ENCODE data around the gene PABPC1L. TPM values are rescaled to one million over a fixed set of nuclear protein-coding genes. Genes with fewer than 3 reads are reported as not detected.
A peak's percentile ranks its signal among the peaks of the same experiment; 100 is the strongest.

PABPC1L gene
- polyA plus RNA-seq, 1 donor (not counting 4 experiments of a cell fraction or from before 2014, with no cell fraction given): 31.4 TPM

GRCh38 chr20:44960103-44960852, 50.4 kb downstream of the PABPC1L start, which contains the start of gene TOMM34:
Gene TOMM34 (minus strand): TSS chr20:44960397. CDS start chr20:44960333, 64 bp downstream.
- peaks cover 8 to 20% of the 10 kb centered on the region in 2 experiments for H3K36me3 ChIP-seq (ENCODE audit: control insufficient read depth in 2 of 2, extremely low read depth in 1 of 2, insufficient read depth in 2 of 2, low read length in 2 of 2)
- no peaks in the 10 kb centered on the region for H3K27me3 ChIP-seq (ENCODE audit: control insufficient read depth, extremely low read depth, insufficient read depth, low read length)
- peak within 1 kb of the TSS; percentile 73 for H3K27ac ChIP-seq (ENCODE audit: control insufficient read depth, insufficient read depth, low read length)
- peak within 1 kb of the TSS; percentile 73 for H3K9ac ChIP-seq (ENCODE audit: control insufficient read depth, extremely low read depth, insufficient read depth, low read length)
- FAIRE-seq: no peak
- H2AFZ ChIP-seq (ENCODE audit: control insufficient read depth, low read length): peak within 1 kb of the TSS; percentile 64
- no peak for TF ChIP-seq CTCF (optimal IDR thresholded peaks at IDR 0.05 in 1 of 3, IDR thresholded peaks at IDR 0.05 in 1 of 3, conservative IDR thresholded peaks at IDR 0.05 in 1 of 3; ENCODE audit: extremely low read depth in 1 of 3, insufficient read depth in 2 of 3, low read length in 3 of 3)
- no peak for TF ChIP-seq EZH2 (IDR thresholded peaks at IDR 0.05; ENCODE audit: low read length)
- peaks cover 8% of the 10 kb centered on the region for H4K20me1 ChIP-seq (ENCODE audit: control insufficient read depth, extremely low read depth, insufficient read depth, low read length)
- H3K9me1 ChIP-seq (ENCODE audit: control insufficient read depth, extremely low read depth, insufficient read depth, low read length): peaks cover 5% of the 10 kb centered on the region
- H3K4me1 ChIP-seq (ENCODE audit: control insufficient read depth, extremely low read depth, insufficient read depth, low read length): peaks cover 33% of the 10 kb centered on the region
- peak within 1 kb of the TSS; percentile 58 to 79 (median 62) for H3K4me3 ChIP-seq (ENCODE audit: control insufficient read depth in 2 of 3, extremely low read depth in 1 of 3, insufficient read depth in 2 of 3, low read depth in 1 of 3, low read length in 3 of 3)
- H3K79me2 ChIP-seq (ENCODE audit: control insufficient read depth, insufficient read depth, low read length): peaks cover 40% of the 10 kb centered on the region
- peak; percentile 40 for DNase-seq (ENCODE audit: low read depth, low spot score)
- dilution Hi-C loops (cut with MboI; ENCODE audit: extremely low pct_ligation_motif_present, low sequenced_read_pairs): no loop called here
- no peaks in the 10 kb centered on the region for H3K9me3 ChIP-seq (ENCODE audit: control insufficient read depth, low read depth, low read length)
- H3K4me2 ChIP-seq (ENCODE audit: control insufficient read depth, extremely low read depth, insufficient read depth, low read depth, low read length): peak within 1 kb of the TSS; percentile 93

- FAIRE-seq: no peak
- H3K27ac ChIP-seq (ENCODE audit: control insufficient read depth, insufficient read depth, low read length): peak overlapping the region; percentile 24
- peak overlapping the region; percentile 71 for H2AFZ ChIP-seq (ENCODE audit: control insufficient read depth, low read length)
- dilution Hi-C loops (cut with MboI; ENCODE audit: extremely low pct_ligation_motif_present, low sequenced_read_pairs): no loop called here
- H3K27me3 ChIP-seq (ENCODE audit: control insufficient read depth, extremely low read depth, insufficient read depth, low read length): no peaks in the 10 kb centered on the region
- H3K9ac ChIP-seq (ENCODE audit: control insufficient read depth, extremely low read depth, insufficient read depth, low read length): no peak overlapping the region
- TF ChIP-seq CTCF (optimal IDR thresholded peaks at IDR 0.05 in 1 of 3, IDR thresholded peaks at IDR 0.05 in 1 of 3, conservative IDR thresholded peaks at IDR 0.05 in 1 of 3; ENCODE audit: extremely low read depth in 1 of 3, insufficient read depth in 2 of 3, low read length in 3 of 3) (no peak), EZH2 (IDR thresholded peaks at IDR 0.05; ENCODE audit: low read length) (no peak)
- peaks cover 35% of the 10 kb centered on the region for H3K4me1 ChIP-seq (ENCODE audit: control insufficient read depth, extremely low read depth, insufficient read depth, low read length)
- no peak overlapping the region for H3K4me2 ChIP-seq (ENCODE audit: control insufficient read depth, extremely low read depth, insufficient read depth, low read depth, low read length)
- H3K36me3 ChIP-seq (ENCODE audit: control insufficient read depth in 2 of 2, extremely low read depth in 1 of 2, insufficient read depth in 2 of 2, low read length in 2 of 2): peaks cover 2 to 11% of the 10 kb centered on the region in 2 experiments
- H3K4me3 ChIP-seq (ENCODE audit: control insufficient read depth in 2 of 3, extremely low read depth in 1 of 3, insufficient read depth in 2 of 3, low read depth in 1 of 3, low read length in 3 of 3): no peak overlapping the region
- H4K20me1 ChIP-seq (ENCODE audit: control insufficient read depth, extremely low read depth, insufficient read depth, low read length): peaks cover 6% of the 10 kb centered on the region
- DNase-seq (ENCODE audit: low read depth, low spot score): no peak
- peaks cover 5% of the 10 kb centered on the region for H3K9me1 ChIP-seq (ENCODE audit: control insufficient read depth, extremely low read depth, insufficient read depth, low read length)
- peaks cover 38% of the 10 kb centered on the region for H3K79me2 ChIP-seq (ENCODE audit: control insufficient read depth, insufficient read depth, low read length)
- H3K9me3 ChIP-seq (ENCODE audit: control insufficient read depth, low read depth, low read length): no peaks in the 10 kb centered on the region
Observed at GRCh38 chr20:44961011-44961869, 51.4 kb downstream of the PABPC1L start.

Data from keratinocyte (primary cell).